Activated CD8-positive, alpha-beta memory T cell treated with anti-CD3 and anti-CD28 coated beads, Interleukin-2, amount 50 U/mL, for 1 hour (primary cell): ENCODE measurements around the gene WIPF2.

ENCODE experiments used
- DNase-seq: peaks from one replicate; pipeline ENCODE4 v3.0.0-alpha.2; 2020; ENCODE audit errors: extremely low read depth

WIPF2 gene

GRCh38 chr17:40251576-40251975 lies 32.5 kb downstream of the WIPF2 start:
- DNase-seq: no peak

- DNase-seq: no peak
Measured at GRCh38 chr17:40253565-40253964, 34.5 kb downstream of the WIPF2 start.

GRCh38 chr17:40259505-40259904 lies 40.4 kb downstream of the WIPF2 start:
- no peak for DNase-seq

GRCh38 chr17:40260528-40260927 lies 41.4 kb downstream of the WIPF2 start:
- DNase-seq: no peak

- DNase-seq: no peak
Measured at GRCh38 chr17:40264458-40265185, 45.5 kb downstream of the WIPF2 start.

GRCh38 chr17:40265337-40265736 lies 46.2 kb downstream of the WIPF2 start:
- no peak for DNase-seq

GRCh38 chr17:40266882-40267281 lies 47.8 kb downstream of the WIPF2 start:
- no peak for DNase-seq

- DNase-seq: no peak
Measured at GRCh38 chr17:40268141-40268712, 49.1 kb downstream of the WIPF2 start.

GRCh38 chr17:40278414-40278813 lies 59.3 kb downstream of the WIPF2 start:
- no peak for DNase-seq

- DNase-seq: no peak
Measured at GRCh38 chr17:40279402-40279801, 60.3 kb downstream of the WIPF2 start.

GRCh38 chr17:40281663-40282062 lies 62.6 kb downstream of the WIPF2 start:
- no peak for DNase-seq

GRCh38 chr17:40283662-40284061 lies 64.6 kb downstream of the WIPF2 start:
- DNase-seq: no peak

GRCh38 chr17:40284085-40284713 lies 65.1 kb downstream of the WIPF2 start:
- no peak for DNase-seq

- DNase-seq: no peak
Measured at GRCh38 chr17:40286473-40286872, 67.4 kb downstream of the WIPF2 start.

- DNase-seq: no peak
Measured at GRCh38 chr17:40287159-40287493, 68.0 kb downstream of the WIPF2 start.

GRCh38 chr17:40287494-40288369 lies 68.6 kb downstream of the WIPF2 start, which contains the start of gene CDC6:
Gene CDC6, plus strand, starts transcription at chr17:40287879. Its CDS starts 1,542 bp downstream, at chr17:40289421.
- peak; percentile 94 for DNase-seq

- no peak for DNase-seq
Measured at GRCh38 chr17:40290629-40291280, 71.7 kb downstream of the WIPF2 start.

- no peak for DNase-seq
Measured at GRCh38 chr17:40291281-40291664, 72.2 kb downstream of the WIPF2 start.

- no peak for DNase-seq
Measured at GRCh38 chr17:40293363-40293762, 74.3 kb downstream of the WIPF2 start.

GRCh38 chr17:40295488-40296436 lies 76.7 kb downstream of the WIPF2 start:
- DNase-seq: no peak

- no peak for DNase-seq
Measured at GRCh38 chr17:40297511-40297910, 78.4 kb downstream of the WIPF2 start.
